Measurements from ENCODE around the gene CILP2. TPM values are rescaled to one million over a fixed set of nuclear protein-coding genes. Genes with fewer than 3 reads are reported as not detected.
A peak's percentile ranks its signal among the peaks of the same experiment; 100 is the strongest.

Gene CILP2
- total RNA-seq, 1 donor from 2014 or later = 0.23 TPM

DNA sequence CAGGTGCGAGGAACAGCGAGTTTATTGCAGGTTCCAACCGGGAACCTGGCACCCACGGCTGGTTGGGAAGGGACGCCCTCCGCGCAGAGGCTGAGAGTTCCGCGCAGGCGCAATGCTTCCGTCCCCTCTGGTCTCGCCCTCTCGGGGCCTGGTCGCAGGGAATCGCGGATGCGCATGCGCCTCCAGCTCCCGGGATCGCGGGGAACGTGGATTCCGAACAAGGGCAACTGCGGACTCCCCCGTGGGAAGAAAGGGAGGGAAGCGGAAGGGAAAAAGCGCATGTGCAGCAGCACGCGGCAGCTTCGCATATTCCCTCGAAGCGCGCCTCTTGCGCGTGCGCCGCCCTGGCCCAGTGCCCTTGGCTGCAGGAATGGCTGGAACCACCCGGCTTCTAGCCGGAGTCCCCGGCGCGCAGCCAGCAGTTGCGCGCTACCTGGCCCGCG is 23.8 kb upstream of the CILP2 start:
- no peak for TF ChIP-seq CTCF (IDR thresholded peaks at IDR 0.05; ENCODE audit: unreplicated experiment)
- no peaks in the 10 kb centered on the region for H3K9me3 Mint-ChIP-seq (ENCODE audit: unreplicated experiment)
- no peak overlapping the region for H3K27ac Mint-ChIP-seq (ENCODE audit: unreplicated experiment)
- peaks cover 10% of the 10 kb centered on the region for H3K27me3 Mint-ChIP-seq (ENCODE audit: unreplicated experiment)
- H3K4me1 Mint-ChIP-seq (ENCODE audit: unreplicated experiment) = no peaks in the 10 kb centered on the region
- no peak for DNase-seq (ENCODE audit: low spot score)
- no peaks in the 10 kb centered on the region for H3K36me3 Mint-ChIP-seq (ENCODE audit: low read depth, unreplicated experiment)
- no peak overlapping the region for H3K4me3 Mint-ChIP-seq (ENCODE audit: unreplicated experiment)

DNA sequence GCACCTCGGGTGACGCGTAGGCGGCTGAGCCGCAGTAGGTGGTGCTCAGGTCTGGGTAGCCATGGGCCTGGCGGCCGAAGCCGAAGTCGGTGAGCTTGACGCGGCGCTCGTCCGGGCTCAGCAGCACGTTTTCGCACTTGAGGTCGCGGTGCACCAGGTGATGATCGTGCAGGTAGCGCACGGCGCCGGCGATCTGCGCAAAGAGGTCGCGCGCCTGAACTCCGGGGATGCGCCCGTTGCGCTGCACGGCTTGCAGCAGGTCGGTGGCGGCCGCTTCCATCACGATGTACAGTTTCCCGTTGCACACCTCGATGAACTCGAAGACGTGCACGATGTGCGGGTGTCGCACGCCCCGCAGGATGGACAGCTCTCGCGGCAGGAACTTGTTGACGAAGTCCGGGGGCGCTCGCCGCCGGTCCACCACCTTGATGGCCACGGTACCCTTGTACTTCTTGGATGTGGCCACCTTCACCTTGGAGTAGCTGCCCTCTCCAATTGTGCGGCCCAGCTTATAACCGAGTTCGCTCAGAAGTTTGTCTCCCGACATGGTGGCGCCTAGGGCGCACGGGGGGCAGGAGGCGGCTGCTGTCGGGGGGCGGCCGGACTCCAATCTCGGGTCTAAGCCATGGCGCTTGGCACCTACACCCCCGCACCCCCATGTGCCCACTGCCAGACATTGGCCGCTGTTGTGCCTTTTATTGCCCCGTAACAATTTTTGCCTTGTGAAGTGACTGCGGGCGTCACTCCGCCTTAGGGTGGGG is 23.0 kb upstream of the CILP2 start, which contains the start of gene TSSK6:
TSSK6 (minus strand) TSS at position 668 of the 761 bp plus-strand sequence; CDS start at position 547, 121 bp downstream.
- TF ChIP-seq CTCF (IDR thresholded peaks at IDR 0.05; ENCODE audit: unreplicated experiment) = no peak
- H3K27me3 Mint-ChIP-seq (ENCODE audit: unreplicated experiment) = peaks cover 11% of the 10 kb centered on the region
- no peaks in the 10 kb centered on the region for H3K4me1 Mint-ChIP-seq (ENCODE audit: unreplicated experiment)
- peak within 1 kb of the TSS; percentile 95 for H3K27ac Mint-ChIP-seq (ENCODE audit: unreplicated experiment)
- peak within 1 kb of the TSS; percentile 94 for H3K4me3 Mint-ChIP-seq (ENCODE audit: unreplicated experiment)
- H3K9me3 Mint-ChIP-seq (ENCODE audit: unreplicated experiment) = no peaks in the 10 kb centered on the region
- no peak for DNase-seq (ENCODE audit: low spot score)
- H3K36me3 Mint-ChIP-seq (ENCODE audit: low read depth, unreplicated experiment) = no peaks in the 10 kb centered on the region

DNA sequence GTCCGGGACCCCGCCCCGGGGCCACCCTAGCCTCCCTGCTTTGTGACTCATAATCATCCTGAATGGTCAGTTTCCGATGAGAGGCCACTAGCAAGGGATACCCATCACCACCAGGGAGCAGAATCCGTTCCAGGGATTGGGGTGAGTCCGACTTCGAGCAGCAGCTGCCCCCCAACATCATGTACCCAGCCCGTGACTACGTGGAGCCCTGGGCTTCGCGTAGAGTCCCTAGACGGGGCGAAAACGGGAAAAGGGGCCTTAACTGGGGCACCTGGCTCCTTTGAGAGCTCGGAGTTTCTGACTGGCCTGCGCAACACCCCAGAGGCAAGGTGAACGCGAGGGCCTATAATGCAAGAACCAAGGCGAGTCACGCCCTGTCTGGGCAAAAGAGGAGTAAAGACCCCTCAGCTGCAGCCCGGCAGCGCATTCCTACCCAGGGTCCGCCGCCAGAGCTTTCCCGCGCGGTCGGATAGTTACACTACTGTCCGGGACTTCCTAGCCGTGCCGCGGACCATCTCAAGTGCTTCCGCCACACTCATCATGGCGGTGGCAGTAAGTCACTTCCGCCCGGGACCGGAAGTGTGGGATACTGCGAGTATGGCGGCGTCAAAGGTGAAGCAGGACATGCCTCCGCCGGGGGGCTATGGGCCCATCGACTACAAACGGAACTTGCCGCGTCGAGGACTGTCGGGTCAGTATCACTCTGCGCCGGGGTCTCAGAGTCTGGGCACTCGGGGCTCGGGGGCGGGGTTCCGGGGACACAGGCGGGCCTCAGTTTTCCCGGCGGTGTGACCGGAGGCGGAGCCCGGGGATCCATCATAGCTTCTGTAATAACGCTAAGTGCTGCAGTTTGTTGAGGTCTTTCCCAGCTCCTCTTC is 22.2 kb upstream of the CILP2 start, which contains the start of gene NDUFA13:
NDUFA13 (plus strand) TSS at position 584 of the 878 bp plus-strand sequence; CDS start at position 598, 14 bp downstream.
- H3K4me3 Mint-ChIP-seq (ENCODE audit: unreplicated experiment) = peak within 1 kb of the TSS; percentile 94
- H3K9me3 Mint-ChIP-seq (ENCODE audit: unreplicated experiment) = no peaks in the 10 kb centered on the region
- peaks cover 11% of the 10 kb centered on the region for H3K27me3 Mint-ChIP-seq (ENCODE audit: unreplicated experiment)
- TF ChIP-seq CTCF (IDR thresholded peaks at IDR 0.05; ENCODE audit: unreplicated experiment) = no peak
- peak; percentile 92 for DNase-seq (ENCODE audit: low spot score)
- peak within 1 kb of the TSS; percentile 95 for H3K27ac Mint-ChIP-seq (ENCODE audit: unreplicated experiment)
- no peaks in the 10 kb centered on the region for H3K36me3 Mint-ChIP-seq (ENCODE audit: low read depth, unreplicated experiment)
- H3K4me1 Mint-ChIP-seq (ENCODE audit: unreplicated experiment) = no peaks in the 10 kb centered on the region

DNA sequence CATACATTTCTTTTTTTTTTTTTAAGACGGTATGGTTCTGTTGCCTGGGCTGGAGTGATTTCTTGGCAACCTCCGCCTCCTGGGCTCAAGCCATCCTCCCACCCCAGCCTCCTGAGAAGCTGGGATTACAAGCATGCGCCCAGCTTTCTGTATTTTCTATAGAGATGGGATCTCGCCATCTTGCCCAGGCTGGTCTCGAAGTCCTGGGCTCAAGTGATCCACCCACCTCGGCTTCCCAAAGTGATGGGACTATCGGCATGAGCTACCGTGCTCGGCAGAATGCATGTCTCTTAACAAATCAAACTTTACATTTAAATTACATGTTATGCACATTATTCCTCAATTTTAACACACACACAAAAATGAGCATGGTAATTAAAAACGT is 20.8 kb upstream of the CILP2 start:
- no peak for TF ChIP-seq CTCF (IDR thresholded peaks at IDR 0.05; ENCODE audit: unreplicated experiment)
- DNase-seq (ENCODE audit: low spot score) = no peak
- no peaks in the 10 kb centered on the region for H3K9me3 Mint-ChIP-seq (ENCODE audit: unreplicated experiment)
- peak overlapping the region; percentile 94 for H3K4me3 Mint-ChIP-seq (ENCODE audit: unreplicated experiment)
- H3K36me3 Mint-ChIP-seq (ENCODE audit: low read depth, unreplicated experiment) = no peaks in the 10 kb centered on the region
- peaks cover 10% of the 10 kb centered on the region for H3K27me3 Mint-ChIP-seq (ENCODE audit: unreplicated experiment)
- H3K27ac Mint-ChIP-seq (ENCODE audit: unreplicated experiment) = no peak overlapping the region
- no peaks in the 10 kb centered on the region for H3K4me1 Mint-ChIP-seq (ENCODE audit: unreplicated experiment)

All from endothelial cell (in vitro differentiated cells).